Lower leg skin (tissue), 3 donors: Measurements from ENCODE around the gene UBA52.

Experiments
- CTCF ChIP-seq, 3 donors: fragments of 450-650 bp; IDR thresholded peaks; one replicate each; pipeline ENCODE4 v1.5.1; 2016; ENCODE audit warnings: antibody characterized with exemption in 3 of 3, mild to moderate bottlenecking in 3 of 3, moderate library complexity in 2 of 3
- POLR2A ChIP-seq, 2 donors: fragments of 450-650 bp; IDR thresholded peaks; one replicate each; pipeline ENCODE4 v1.6.1; 2016 to 2017; ENCODE audit warnings: antibody characterized with exemption in 2 of 2, mild to moderate bottlenecking in 1 of 2, moderate library complexity in 1 of 2

DNA sequence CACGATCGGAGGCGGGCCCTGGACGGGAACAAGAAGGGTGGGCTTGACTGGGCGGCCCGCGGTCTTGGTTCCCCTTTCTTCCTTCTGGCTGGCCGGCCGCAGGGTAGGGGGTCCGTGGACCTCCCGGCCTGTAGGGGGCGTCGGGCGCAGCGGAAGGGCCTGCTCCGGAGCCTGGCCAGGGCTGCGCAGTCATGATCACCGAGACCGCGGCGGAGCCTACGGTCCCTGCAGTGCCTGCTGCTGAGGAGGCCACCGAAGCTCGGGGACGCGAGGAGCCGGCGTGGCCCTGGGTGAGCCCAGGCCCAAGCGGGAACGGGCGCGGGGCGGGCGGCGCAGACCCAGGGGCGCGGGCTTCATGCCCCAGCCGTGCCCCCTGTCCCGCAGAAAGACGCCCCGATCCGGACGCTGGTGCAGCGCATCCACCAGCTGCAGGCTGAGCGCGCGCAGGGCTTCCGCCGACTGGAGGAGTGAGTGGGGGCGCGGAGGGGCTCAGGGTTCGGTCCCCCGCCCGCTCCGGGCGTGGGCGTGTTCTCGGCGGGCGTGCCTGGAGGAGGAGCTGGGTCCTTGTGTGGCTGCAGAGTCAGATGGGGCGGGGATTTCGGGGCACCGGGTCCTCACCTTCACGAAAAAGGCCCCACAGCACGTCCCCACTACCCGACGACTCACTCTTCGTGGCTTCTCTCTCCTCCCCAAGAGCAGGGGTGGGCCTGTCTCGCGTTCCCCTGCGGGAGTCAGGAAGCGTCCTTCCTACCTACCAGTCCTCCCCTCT, 17.1 kb downstream of the UBA52 start, which contains the start of gene REX1BD:
- peak in 2 of 3 donors; percentile 4 to 50 for TF ChIP-seq CTCF (IDR thresholded peaks at IDR 0.05)
- no peak for TF ChIP-seq POLR2A (IDR thresholded peaks at IDR 0.05)
